ENCODE data around the gene LDLRAD4.
"Not testable (repeated sequence)": the region's sequence is repeated elsewhere in the genome, so short reads cannot be mapped to it uniquely, and the experiment has no call there.

Gene LDLRAD4

GRCh38 chr18:13474907-13475545 is 256.5 kb downstream of the LDLRAD4 start:
- no peak for TF ChIP-seq CTCF (conservative IDR thresholded peaks at IDR 0.05; ENCODE audit: low read depth, low read length)
- H3K4me3 ChIP-seq (ENCODE audit: low read length): no peak overlapping the region
- no peak for DNase-seq (ENCODE audit: low read depth)

- not testable (repeated sequence) for H3K4me3 ChIP-seq (ENCODE audit: low read length); DNase-seq (ENCODE audit: low read depth)
Measured at GRCh38 chr18:13476312-13476711, 257.8 kb downstream of the LDLRAD4 start.

- H3K4me3 ChIP-seq (ENCODE audit: low read length): no peak overlapping the region
- DNase-seq (ENCODE audit: low read depth): no peak
- TF ChIP-seq CTCF (conservative IDR thresholded peaks at IDR 0.05; ENCODE audit: low read depth, low read length): no peak
Measured at GRCh38 chr18:13477147-13477683, 258.7 kb downstream of the LDLRAD4 start.

GRCh38 chr18:13480571-13481255 is 262.2 kb downstream of the LDLRAD4 start:
- DNase-seq (ENCODE audit: low read depth): no peak
- no peak overlapping the region for H3K4me3 ChIP-seq (ENCODE audit: low read length)
- TF ChIP-seq CTCF (conservative IDR thresholded peaks at IDR 0.05; ENCODE audit: low read depth, low read length): no peak

- no peak overlapping the region for H3K4me3 ChIP-seq (ENCODE audit: low read length)
- TF ChIP-seq CTCF (conservative IDR thresholded peaks at IDR 0.05; ENCODE audit: low read depth, low read length): no peak
- DNase-seq (ENCODE audit: low read depth): no peak
Measured at GRCh38 chr18:13481331-13481730, 262.8 kb downstream of the LDLRAD4 start.

GRCh38 chr18:13481820-13482617 is 263.5 kb downstream of the LDLRAD4 start:
- no peak for DNase-seq (ENCODE audit: low read depth)
- no peak for TF ChIP-seq CTCF (conservative IDR thresholded peaks at IDR 0.05; ENCODE audit: low read depth, low read length)
- H3K4me3 ChIP-seq (ENCODE audit: low read length): no peak overlapping the region

- no peak for TF ChIP-seq CTCF (conservative IDR thresholded peaks at IDR 0.05; ENCODE audit: low read depth, low read length)
- no peak overlapping the region for H3K4me3 ChIP-seq (ENCODE audit: low read length)
Measured at GRCh38 chr18:13482618-13482945, 264.0 kb downstream of the LDLRAD4 start.

More at GRCh38 chr18:13482618-13482945, 264.0 kb downstream of the LDLRAD4 start:
- DNase-seq (ENCODE audit: low read depth): no peak

Data from retinal pigment epithelial cell (primary cell).